ENCODE results near the gene SIDT2.
"Not testable (repeated sequence)": the region's sequence is repeated elsewhere in the genome, so short reads cannot be mapped to it uniquely, and the experiment has no call there.

DNA sequence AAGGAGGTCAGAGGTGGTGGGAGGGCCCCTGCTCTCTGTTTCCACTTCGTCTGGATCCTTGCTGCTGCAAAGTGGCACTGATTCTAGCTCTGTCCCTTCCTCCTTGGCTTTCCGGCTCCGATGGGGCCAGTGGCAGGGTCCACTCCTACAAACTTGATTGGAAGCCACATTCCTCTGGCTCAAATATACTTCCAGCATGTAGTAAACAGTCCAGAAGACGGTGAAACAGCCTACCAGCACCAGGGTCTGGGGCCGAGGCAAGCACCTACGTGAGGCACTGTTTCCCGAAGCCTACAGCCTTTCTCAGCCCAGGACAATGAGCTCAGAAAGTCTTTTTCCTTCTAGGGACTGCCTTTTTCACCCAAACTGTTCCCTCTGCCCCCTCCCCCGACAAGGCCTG, 27.6 kb downstream of the SIDT2 start:
- TF ChIP-seq, protein P1, sequence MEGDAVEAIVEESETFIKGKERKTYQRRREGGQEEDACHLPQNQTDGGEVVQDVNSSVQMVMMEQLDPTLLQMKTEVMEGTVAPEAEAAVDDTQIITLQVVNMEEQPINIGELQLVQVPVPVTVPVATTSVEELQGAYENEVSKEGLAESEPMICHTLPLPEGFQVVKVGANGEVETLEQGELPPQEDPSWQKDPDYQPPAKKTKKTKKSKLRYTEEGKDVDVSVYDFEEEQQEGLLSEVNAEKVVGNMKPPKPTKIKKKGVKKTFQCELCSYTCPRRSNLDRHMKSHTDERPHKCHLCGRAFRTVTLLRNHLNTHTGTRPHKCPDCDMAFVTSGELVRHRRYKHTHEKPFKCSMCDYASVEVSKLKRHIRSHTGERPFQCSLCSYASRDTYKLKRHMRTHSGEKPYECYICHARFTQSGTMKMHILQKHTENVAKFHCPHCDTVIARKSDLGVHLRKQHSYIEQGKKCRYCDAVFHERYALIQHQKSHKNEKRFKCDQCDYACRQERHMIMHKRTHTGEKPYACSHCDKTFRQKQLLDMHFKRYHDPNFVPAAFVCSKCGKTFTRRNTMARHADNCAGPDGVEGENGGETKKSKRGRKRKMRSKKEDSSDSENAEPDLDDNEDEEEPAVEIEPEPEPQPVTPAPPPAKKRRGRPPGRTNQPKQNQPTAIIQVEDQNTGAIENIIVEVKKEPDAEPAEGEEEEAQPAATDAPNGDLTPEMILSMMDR (IDR thresholded peaks at IDR 0.05; ENCODE audit: control extremely low read depth in 1 of 3, insufficient read depth in 1 of 3, low read depth in 1 of 3, low read length in 3 of 3) = not testable (repeated sequence)
- TF ChIP-seq TCF12 (IDR thresholded peaks at IDR 0.05; ENCODE audit: low read depth, low read length) = not testable (repeated sequence)

All from H1 (cell line).